Endothelial cell of umbilical vein (primary cell): ENCODE measurements around the gene BCAS3. TPM values are rescaled to one million over a fixed set of nuclear protein-coding genes. Genes with fewer than 3 reads are reported as not detected.

Source experiments
- BruUV-seq: library from RNA; stranded (reverse); fragments of 400-500 nt; replicated peaks from 2 replicates; lab custom pipeline; 2021; lab: Mats Ljungman, UMichigan
- CTCF ChIA-PET: fragments of 300-600, 350-600 bp; sonication (Branson Sonifier 250); formaldehyde crosslinking; loops from one replicate; lab custom pipeline; 2021; ENCODE audit warnings: antibody characterized with exemption, inconsistent platforms; lab: Charles Lee
- POLR2A ChIA-PET: fragments of 300-600, 350-600 bp; sonication (Branson Sonifier 250); formaldehyde crosslinking; loops from one replicate; lab custom pipeline; 2021; ENCODE audit warnings: antibody characterized with exemption, inconsistent platforms; lab: Charles Lee
- DNase-seq: peaks from one replicate; pipeline ENCODE4 v3.0.0-alpha.2; 2011; ENCODE audit warnings: low read depth, low spot score
- FAIRE-seq: peaks from 2 replicates; lab custom pipeline; 2011; peaks lifted over from hg19 to GRCh38; lab: Jason Lieb, UNC
- H2AFZ ChIP-seq: 2 replicates; pipeline ENCODE4 v1.6.0; 2012; ENCODE audit warnings: low read depth, low read length, control low read depth, inconsistent platforms
- H3K27ac ChIP-seq: 2 replicates; pipeline ENCODE4 v1.5.1; 2011; ENCODE audit warnings: low read depth, mild to moderate bottlenecking, control low read depth, low read length, moderate library complexity; ENCODE audit not compliant: insufficient read depth
- H3K27me3 ChIP-seq, 2 experiments: 2 replicates each; pipeline versions ENCODE4 v1.6.0 to v1.6.1; 2011; ENCODE audit warnings: low read length in 2 of 2, mixed read lengths in 1 of 2; ENCODE audit not compliant: control insufficient read depth in 2 of 2, insufficient read depth in 2 of 2
- H3K36me3 ChIP-seq, 2 experiments: 2 replicates in 1 of 2; 3 replicates in 1 of 2; pipeline ENCODE4 v1.5.1; 2011; ENCODE audit warnings: low read length in 2 of 2, mild to moderate bottlenecking in 1 of 2, moderate library complexity in 1 of 2; ENCODE audit not compliant: control insufficient read depth in 2 of 2, insufficient read depth in 2 of 2; ENCODE audit errors: extremely low read depth in 1 of 2
- H3K4me1 ChIP-seq: 3 replicates; pipeline ENCODE4 v1.5.1; 2011; ENCODE audit warnings: mild to moderate bottlenecking, low read length; ENCODE audit not compliant: control insufficient read depth, insufficient read depth; ENCODE audit errors: extremely low read depth
- H3K4me2 ChIP-seq: 2 replicates; pipeline ENCODE4 v1.6.1; 2011; ENCODE audit warnings: low read length, control low read depth, mixed read lengths; ENCODE audit not compliant: insufficient read depth
- H3K4me3 ChIP-seq, 3 experiments: fragments of 200-600 bp in 1 of 3; sonication (generic), shearing (Covaris generic) in 1 of 3; replicated peaks in 1 of 3; 2 replicates each; pipeline ENCODE4 v1.5.1; 2011 to 2016; ENCODE audit warnings: control low read depth in 3 of 3, low read length in 3 of 3, mild to moderate bottlenecking in 2 of 3, inconsistent platforms in 1 of 3, low read depth in 1 of 3, moderate library complexity in 1 of 3; ENCODE audit not compliant: insufficient read depth in 1 of 3
- H3K79me2 ChIP-seq: 2 replicates; pipeline ENCODE4 v1.6.0; 2012; ENCODE audit warnings: low read length, inconsistent platforms; ENCODE audit not compliant: control insufficient read depth, insufficient read depth
- H3K9ac ChIP-seq: replicated peaks from 2 replicates; pipeline ENCODE3; 2011; ENCODE audit warnings: low read length, control low read depth; ENCODE audit not compliant: insufficient read depth; ENCODE audit errors: extremely low read depth
- H3K9me1 ChIP-seq: replicated peaks from 3 replicates; pipeline ENCODE4 v1.6.0; 2011; ENCODE audit warnings: mild to moderate bottlenecking, low read length; ENCODE audit not compliant: control insufficient read depth, insufficient read depth; ENCODE audit errors: extremely low read depth
- H3K9me3 ChIP-seq: replicated peaks from 2 replicates; pipeline ENCODE4 v1.5.1; 2012; ENCODE audit warnings: low read length, inconsistent platforms; ENCODE audit not compliant: control insufficient read depth, insufficient read depth
- H4K20me1 ChIP-seq: replicated peaks from 2 replicates; pipeline ENCODE3; 2011; ENCODE audit warnings: mild to moderate bottlenecking, low read length; ENCODE audit not compliant: control insufficient read depth, insufficient read depth; ENCODE audit errors: extremely low read depth
- EZH2 ChIP-seq: IDR thresholded peaks from 2 replicates; pipeline ENCODE4 v1.6.1; 2012; ENCODE audit warnings: borderline replicate concordance, low read depth, mild to moderate bottlenecking, moderate library complexity, low read length, inconsistent platforms; ENCODE audit not compliant: severe bottlenecking
- FOS ChIP-seq: IDR thresholded peaks from 2 replicates; pipeline ENCODE4 v1.6.1; 2011; ENCODE audit warnings: mild to moderate bottlenecking, low read length, moderate library complexity, borderline replicate concordance; ENCODE audit not compliant: insufficient read depth
- GATA2 ChIP-seq: IDR thresholded peaks from 2 replicates; pipeline ENCODE4 v1.7.0; 2011; ENCODE audit warnings: low read depth, mild to moderate bottlenecking, moderate library complexity, mixed read lengths, low read length; ENCODE audit not compliant: insufficient read length, insufficient read depth
- JUN ChIP-seq: IDR thresholded peaks from 2 replicates; pipeline ENCODE4 v1.6.1; 2011; ENCODE audit warnings: borderline replicate concordance, low read depth; ENCODE audit not compliant: insufficient read length, insufficient read depth
- MYC ChIP-seq: IDR thresholded peaks from one replicate; pipeline ENCODE4 v1.6.1; 2011; ENCODE audit warnings: mild to moderate bottlenecking, low read depth, low read length
- POLR2A ChIP-seq: IDR thresholded peaks from 2 replicates; pipeline ENCODE4 v1.6.1; 2012; ENCODE audit warnings: low read depth, mild to moderate bottlenecking, control low read depth, low read length
- POLR2AphosphoS5 ChIP-seq: IDR thresholded peaks from 2 replicates; pipeline ENCODE4 v1.6.1; 2012; ENCODE audit warnings: low read depth, mild to moderate bottlenecking, control low read depth, low read length, moderate library complexity; ENCODE audit not compliant: insufficient read depth
- dilution Hi-C: fragments of 300-500 bp; cut with MboI; formaldehyde crosslinking; loops from one replicate; pipeline ENCODE4 v1.15.0; 2019; ENCODE audit warnings: low sequenced_read_pairs; ENCODE audit not compliant: extremely low pct_ligation_motif_present
- intact Hi-C: fragments of 100-400 bp; cut with micrococcal nuclease; formaldehyde crosslinking; loops from one replicate; pipeline ENCODE4 v1.10.0; 2022
- polyA plus RNA-seq, 4 experiments: library from polyadenylated mRNA; depleted of rRNA in 3 of 4; stranded (reverse) in 3 of 4; unstranded in 1 of 4; fragments of >200 nt; gene quantifications; 2 replicates each; pipeline versions ENCODE4 v1.2.1 to v1.2.3, GENCODE V29; 2011 to 2012; ENCODE audit warnings: missing spikeins in 1 of 4
- total RNA-seq: library from RNA; stranded (reverse); gene quantifications from 2 replicates; pipeline ENCODE4 v1.2.3, GENCODE V29; 2021
- TF ChIP-seq, protein P1 (sequence below): IDR thresholded peaks from 2 replicates; pipeline ENCODE4 v1.6.1; 2011; ENCODE audit not compliant: insufficient read depth, insufficient read length
- TF ChIP-seq, protein P2 (sequence below), 2 donors: IDR thresholded peaks; 1 replicate in 1 of 2; 2 replicates in 1 of 2; pipeline ENCODE4 v1.5.1; 2011; ENCODE audit warnings: low read length in 2 of 2, mild to moderate bottlenecking in 2 of 2, moderate library complexity in 2 of 2, control low read depth in 1 of 2, inconsistent platforms in 1 of 2, low read depth in 1 of 2; ENCODE audit not compliant: insufficient read depth in 1 of 2; ENCODE audit errors: extremely low read depth in 1 of 2

The BCAS3 gene
- total and polyA plus RNA-seq, 2 donors (not counting 3 experiments of a cell fraction or from before 2014, with no cell fraction given): 8.2 to 16.0 TPM

- no peak for DNase-seq
- no peak overlapping the region for H2AFZ ChIP-seq
- ChIA-PET POLR2A (no interaction called here), CTCF (no interaction called here)
- no peaks in the 10 kb centered on the region for H3K4me1 ChIP-seq
- H3K36me3 ChIP-seq: no peaks in the 10 kb centered on the region
- peaks cover 0 to 3% of the 10 kb centered on the region in 2 experiments for H3K27me3 ChIP-seq
- no peak overlapping the region for H3K9ac ChIP-seq
- intact Hi-C loops: loop anchor here (10.0 kb wide), 1 partner anchor 56 kb away; no protein-coding TSS in a partner anchor
- no peaks in the 10 kb centered on the region for H3K79me2 ChIP-seq
- H3K27ac ChIP-seq: no peak overlapping the region
- dilution Hi-C loops: no loop called here
- no peaks in the 10 kb centered on the region for H3K9me3 ChIP-seq
- BruUV-seq: no TSS peak
- no peak for FAIRE-seq
- H4K20me1 ChIP-seq: no peaks in the 10 kb centered on the region
- no peaks in the 10 kb centered on the region for H3K9me1 ChIP-seq
- no peak overlapping the region for H3K4me3 ChIP-seq
- no peak overlapping the region for H3K4me2 ChIP-seq
- TF ChIP-seq POLR2A (no peak), FOS (no peak), EZH2 (no peak)
Measured at GRCh38 chr17:61128661-61129115, 451.0 kb downstream of the BCAS3 start.

GRCh38 chr17:61129267-61130254 lies 451.9 kb downstream of the BCAS3 start:
- DNase-seq (no peak), FAIRE-seq (no peak)
- Histone ChIP-seq H3K36me3 (no peaks in the 10 kb centered on the region), H3K9ac (no peak overlapping the region), H3K4me3 (no peak overlapping the region), H3K79me2 (no peaks in the 10 kb centered on the region), H3K4me2 (no peak overlapping the region), H3K27ac (no peak overlapping the region), H2AFZ (no peak overlapping the region), H3K4me1 (no peaks in the 10 kb centered on the region), H3K9me1 (no peaks in the 10 kb centered on the region), H4K20me1 (no peaks in the 10 kb centered on the region), H3K27me3 (peaks cover 0 to 3% of the 10 kb centered on the region in 2 experiments), H3K9me3 (no peaks in the 10 kb centered on the region)
- ChIA-PET POLR2A (no interaction called here), CTCF (interaction anchor here (1.1 kb wide), 1 partner anchor 129 kb away, joined by 3 read pairs; no protein-coding TSS in a partner anchor)
- intact Hi-C loops: loop anchor here (10.0 kb wide), 1 partner anchor 55 kb away; no protein-coding TSS in a partner anchor
- dilution Hi-C loops: no loop called here
- TF ChIP-seq EZH2: no peak
- TF ChIP-seq JUN: no peak
- TF ChIP-seq, protein P1, sequence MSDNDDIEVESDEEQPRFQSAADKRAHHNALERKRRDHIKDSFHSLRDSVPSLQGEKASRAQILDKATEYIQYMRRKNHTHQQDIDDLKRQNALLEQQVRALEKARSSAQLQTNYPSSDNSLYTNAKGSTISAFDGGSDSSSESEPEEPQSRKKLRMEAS: no peak
- no peak for TF ChIP-seq GATA2
- TF ChIP-seq, protein P2, sequence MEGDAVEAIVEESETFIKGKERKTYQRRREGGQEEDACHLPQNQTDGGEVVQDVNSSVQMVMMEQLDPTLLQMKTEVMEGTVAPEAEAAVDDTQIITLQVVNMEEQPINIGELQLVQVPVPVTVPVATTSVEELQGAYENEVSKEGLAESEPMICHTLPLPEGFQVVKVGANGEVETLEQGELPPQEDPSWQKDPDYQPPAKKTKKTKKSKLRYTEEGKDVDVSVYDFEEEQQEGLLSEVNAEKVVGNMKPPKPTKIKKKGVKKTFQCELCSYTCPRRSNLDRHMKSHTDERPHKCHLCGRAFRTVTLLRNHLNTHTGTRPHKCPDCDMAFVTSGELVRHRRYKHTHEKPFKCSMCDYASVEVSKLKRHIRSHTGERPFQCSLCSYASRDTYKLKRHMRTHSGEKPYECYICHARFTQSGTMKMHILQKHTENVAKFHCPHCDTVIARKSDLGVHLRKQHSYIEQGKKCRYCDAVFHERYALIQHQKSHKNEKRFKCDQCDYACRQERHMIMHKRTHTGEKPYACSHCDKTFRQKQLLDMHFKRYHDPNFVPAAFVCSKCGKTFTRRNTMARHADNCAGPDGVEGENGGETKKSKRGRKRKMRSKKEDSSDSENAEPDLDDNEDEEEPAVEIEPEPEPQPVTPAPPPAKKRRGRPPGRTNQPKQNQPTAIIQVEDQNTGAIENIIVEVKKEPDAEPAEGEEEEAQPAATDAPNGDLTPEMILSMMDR (IDR thresholded peaks at IDR 0.05; ENCODE audit: extremely low read depth in 1 of 2, insufficient read depth in 1 of 2, low read depth in 1 of 2, low read length in 2 of 2): no peak
- no peak for TF ChIP-seq MYC
- no peak for TF ChIP-seq POLR2AphosphoS5
- no peak for TF ChIP-seq POLR2A
- no peak for TF ChIP-seq FOS
- BruUV-seq: no TSS peak
